ENCODE data around the gene RAD9A. TPM values are rescaled to one million over a fixed set of nuclear protein-coding genes. Genes with fewer than 3 reads are reported as not detected.

The RAD9A gene
- total RNA-seq, 1 donor from 2014 or later: 9.4 TPM

- Histone ChIP-seq H3K79me2 (ENCODE audit: insufficient read depth, low read length) (peaks cover 14% of the 10 kb centered on the region), H3K4me2 (ENCODE audit: low read length) (peak overlapping the region; percentile 97), H3K27ac (ENCODE audit: low read depth, low read length) (no peak overlapping the region), H4K20me1 (ENCODE audit: insufficient read depth, low read length) (peaks cover 11% of the 10 kb centered on the region), H3K4me1 (ENCODE audit: insufficient read depth, low read length) (peaks cover 10% of the 10 kb centered on the region), H3K9ac (ENCODE audit: low read length) (peak overlapping the region; percentile 85), H3K36me3 (ENCODE audit: insufficient read depth, low read length) (no peaks in the 10 kb centered on the region), H3K4me3 (ENCODE audit: insufficient read depth, low read depth, low read length) (peak overlapping the region; percentile 74), H3K27me3 (ENCODE audit: insufficient read depth, low read length) (no peaks in the 10 kb centered on the region), H3K9me3 (ENCODE audit: insufficient read depth, low read depth, low read length) (no peaks in the 10 kb centered on the region), H2AFZ (ENCODE audit: low read depth, low read length) (peak overlapping the region; percentile 91)
- Mint-ChIP-seq H3K4me3 (ENCODE audit: unreplicated experiment) (peak overlapping the region; percentile 90), H3K27ac (ENCODE audit: unreplicated experiment) (peak overlapping the region; percentile 92), H3K27me3 (ENCODE audit: low read depth, unreplicated experiment) (no peaks in the 10 kb centered on the region), H3K4me1 (ENCODE audit: low read depth, unreplicated experiment) (peaks cover 10% of the 10 kb centered on the region), H3K36me3 (ENCODE audit: low read depth, unreplicated experiment) (peaks cover 8% of the 10 kb centered on the region), H3K9me3 (ENCODE audit: unreplicated experiment) (no peaks in the 10 kb centered on the region)
- no peak for DNase-seq (ENCODE audit: low read depth)
- TF ChIP-seq EZH2 (IDR thresholded peaks at IDR 0.05; ENCODE audit: insufficient read depth, low read length) (no peak), CTCF (IDR thresholded peaks at IDR 0.05; ENCODE audit: insufficient read depth, low read depth, low read length) (no peak)
- no peak for FAIRE-seq
These were observed 463 bp downstream of the RAD9A start for GRCh38 chr11:67392183-67392715.

GRCh38 chr11:67393437-67393836 lies 1.7 kb downstream of the RAD9A start:
- no peaks in the 10 kb centered on the region for H3K27me3 Mint-ChIP-seq (ENCODE audit: low read depth, unreplicated experiment)
- H3K9me3 ChIP-seq (ENCODE audit: insufficient read depth, low read depth, low read length): no peaks in the 10 kb centered on the region
- peaks cover 10% of the 10 kb centered on the region for H3K4me1 ChIP-seq (ENCODE audit: insufficient read depth, low read length)
- peaks cover 7% of the 10 kb centered on the region for H3K4me1 Mint-ChIP-seq (ENCODE audit: low read depth, unreplicated experiment)
- FAIRE-seq (no peak), DNase-seq (ENCODE audit: low read depth) (no peak)
- H3K9me3 Mint-ChIP-seq (ENCODE audit: unreplicated experiment): no peaks in the 10 kb centered on the region
- H3K27me3 ChIP-seq (ENCODE audit: insufficient read depth, low read length): no peaks in the 10 kb centered on the region
- H3K27ac Mint-ChIP-seq (ENCODE audit: unreplicated experiment): no peak overlapping the region
- H3K27ac ChIP-seq (ENCODE audit: low read depth, low read length): no peak overlapping the region
- H2AFZ ChIP-seq (ENCODE audit: low read depth, low read length): no peak overlapping the region
- H4K20me1 ChIP-seq (ENCODE audit: insufficient read depth, low read length): peaks cover 19% of the 10 kb centered on the region
- H3K4me3 Mint-ChIP-seq (ENCODE audit: unreplicated experiment): peak overlapping the region; percentile 70
- no peak overlapping the region for H3K4me2 ChIP-seq (ENCODE audit: low read length)
- H3K36me3 Mint-ChIP-seq (ENCODE audit: low read depth, unreplicated experiment): peaks cover 15% of the 10 kb centered on the region
- H3K79me2 ChIP-seq (ENCODE audit: insufficient read depth, low read length): peaks cover 24% of the 10 kb centered on the region
- no peak for TF ChIP-seq CTCF (IDR thresholded peaks at IDR 0.05; ENCODE audit: insufficient read depth, low read depth, low read length)
- TF ChIP-seq EZH2 (IDR thresholded peaks at IDR 0.05; ENCODE audit: insufficient read depth, low read length): no peak
- H3K36me3 ChIP-seq (ENCODE audit: insufficient read depth, low read length): no peaks in the 10 kb centered on the region
- H3K4me3 ChIP-seq (ENCODE audit: insufficient read depth, low read depth, low read length): no peak overlapping the region
- no peak overlapping the region for H3K9ac ChIP-seq (ENCODE audit: low read length)

GRCh38 chr11:67393990-67394389 lies 2.2 kb downstream of the RAD9A start:
- H3K9ac ChIP-seq (ENCODE audit: low read length): no peak overlapping the region
- H3K4me2 ChIP-seq (ENCODE audit: low read length): no peak overlapping the region
- no peak overlapping the region for H3K4me3 ChIP-seq (ENCODE audit: insufficient read depth, low read depth, low read length)
- Mint-ChIP-seq H3K27me3 (ENCODE audit: low read depth, unreplicated experiment) (no peaks in the 10 kb centered on the region), H3K4me1 (ENCODE audit: low read depth, unreplicated experiment) (peaks cover 7% of the 10 kb centered on the region), H3K9me3 (ENCODE audit: unreplicated experiment) (no peaks in the 10 kb centered on the region), H3K36me3 (ENCODE audit: low read depth, unreplicated experiment) (peaks cover 16% of the 10 kb centered on the region), H3K4me3 (ENCODE audit: unreplicated experiment) (peak overlapping the region; percentile 70), H3K27ac (ENCODE audit: unreplicated experiment) (no peak overlapping the region)
- no peak for TF ChIP-seq EZH2 (IDR thresholded peaks at IDR 0.05; ENCODE audit: insufficient read depth, low read length)
- no peak overlapping the region for H3K27ac ChIP-seq (ENCODE audit: low read depth, low read length)
- no peak for DNase-seq (ENCODE audit: low read depth)
- no peak for FAIRE-seq
- H3K4me1 ChIP-seq (ENCODE audit: insufficient read depth, low read length): peaks cover 10% of the 10 kb centered on the region
- H3K79me2 ChIP-seq (ENCODE audit: insufficient read depth, low read length): peaks cover 29% of the 10 kb centered on the region
- H4K20me1 ChIP-seq (ENCODE audit: insufficient read depth, low read length): peaks cover 22% of the 10 kb centered on the region
- H3K9me3 ChIP-seq (ENCODE audit: insufficient read depth, low read depth, low read length): no peaks in the 10 kb centered on the region
- H3K27me3 ChIP-seq (ENCODE audit: insufficient read depth, low read length): no peaks in the 10 kb centered on the region
- H3K36me3 ChIP-seq (ENCODE audit: insufficient read depth, low read length): no peaks in the 10 kb centered on the region
- no peak overlapping the region for H2AFZ ChIP-seq (ENCODE audit: low read depth, low read length)

Data from astrocyte (in vitro differentiated cells and primary cell).